ENCODE results near the gene SPAG6. TPM values are rescaled to one million over a fixed set of nuclear protein-coding genes. Genes with fewer than 3 reads are reported as not detected.

The SPAG6 gene
- total RNA-seq, 4 donors from 2014 or later: 0.64 to 0.75 TPM; not detected in 2

GRCh38 chr10:22323538-22324305 is 21.6 kb upstream of the SPAG6 start:
- TF ChIP-seq POLR2A (IDR thresholded peaks at IDR 0.05): no peak
- TF ChIP-seq, protein P1, sequence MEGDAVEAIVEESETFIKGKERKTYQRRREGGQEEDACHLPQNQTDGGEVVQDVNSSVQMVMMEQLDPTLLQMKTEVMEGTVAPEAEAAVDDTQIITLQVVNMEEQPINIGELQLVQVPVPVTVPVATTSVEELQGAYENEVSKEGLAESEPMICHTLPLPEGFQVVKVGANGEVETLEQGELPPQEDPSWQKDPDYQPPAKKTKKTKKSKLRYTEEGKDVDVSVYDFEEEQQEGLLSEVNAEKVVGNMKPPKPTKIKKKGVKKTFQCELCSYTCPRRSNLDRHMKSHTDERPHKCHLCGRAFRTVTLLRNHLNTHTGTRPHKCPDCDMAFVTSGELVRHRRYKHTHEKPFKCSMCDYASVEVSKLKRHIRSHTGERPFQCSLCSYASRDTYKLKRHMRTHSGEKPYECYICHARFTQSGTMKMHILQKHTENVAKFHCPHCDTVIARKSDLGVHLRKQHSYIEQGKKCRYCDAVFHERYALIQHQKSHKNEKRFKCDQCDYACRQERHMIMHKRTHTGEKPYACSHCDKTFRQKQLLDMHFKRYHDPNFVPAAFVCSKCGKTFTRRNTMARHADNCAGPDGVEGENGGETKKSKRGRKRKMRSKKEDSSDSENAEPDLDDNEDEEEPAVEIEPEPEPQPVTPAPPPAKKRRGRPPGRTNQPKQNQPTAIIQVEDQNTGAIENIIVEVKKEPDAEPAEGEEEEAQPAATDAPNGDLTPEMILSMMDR (IDR thresholded peaks at IDR 0.05): no peak
- WGBS, 2 donors: 88 to 92% methylated on average over 5 of the region's 5 CpGs
- intact Hi-C loops (cut with DNase I; ENCODE audit: low total_unique reads): loop anchor here (2.0 to 10.0 kb wide), 3 partner anchors 71 to 1029 kb away; no protein-coding TSS in a partner anchor
- no peak overlapping the region for H3K4me3 ChIP-seq (ENCODE audit: low read depth, poor library complexity, severe bottlenecking)
- no peak for DNase-seq (ENCODE audit: low spot score in 2 of 2)

GRCh38 chr10:22324413-22324812 is 20.9 kb upstream of the SPAG6 start:
- no peak for TF ChIP-seq POLR2A (IDR thresholded peaks at IDR 0.05)
- TF ChIP-seq, protein P1 (IDR thresholded peaks at IDR 0.05): no peak
- intact Hi-C loops (cut with DNase I; ENCODE audit: low total_unique reads): loop anchor here (5.0 to 10.0 kb wide), 2 partner anchors 72 to 1030 kb away; no protein-coding TSS in a partner anchor
- H3K4me3 ChIP-seq (ENCODE audit: low read depth, poor library complexity, severe bottlenecking): no peak overlapping the region
- no peak for DNase-seq (ENCODE audit: low spot score in 2 of 2)
- WGBS, 2 donors: 82 to 91% methylated on average over 4 of the region's 4 CpGs

- WGBS, 2 donors: 5 to 8% methylated on average over 9 of the region's 9 CpGs
- intact Hi-C loops (cut with DNase I; ENCODE audit: low total_unique reads): loop anchor here (5.0 to 10.0 kb wide), 3 partner anchors 73 to 1030 kb away; no protein-coding TSS in a partner anchor
- DNase-seq (ENCODE audit: low spot score in 2 of 2): no peak
- peak overlapping the region; percentile 28 for H3K4me3 ChIP-seq (ENCODE audit: low read depth, poor library complexity, severe bottlenecking)
- no peak for TF ChIP-seq POLR2A (IDR thresholded peaks at IDR 0.05)
- TF ChIP-seq, protein P1 (IDR thresholded peaks at IDR 0.05): no peak
These were observed 20.4 kb upstream of the SPAG6 start for GRCh38 chr10:22324893-22325271.

DNA sequence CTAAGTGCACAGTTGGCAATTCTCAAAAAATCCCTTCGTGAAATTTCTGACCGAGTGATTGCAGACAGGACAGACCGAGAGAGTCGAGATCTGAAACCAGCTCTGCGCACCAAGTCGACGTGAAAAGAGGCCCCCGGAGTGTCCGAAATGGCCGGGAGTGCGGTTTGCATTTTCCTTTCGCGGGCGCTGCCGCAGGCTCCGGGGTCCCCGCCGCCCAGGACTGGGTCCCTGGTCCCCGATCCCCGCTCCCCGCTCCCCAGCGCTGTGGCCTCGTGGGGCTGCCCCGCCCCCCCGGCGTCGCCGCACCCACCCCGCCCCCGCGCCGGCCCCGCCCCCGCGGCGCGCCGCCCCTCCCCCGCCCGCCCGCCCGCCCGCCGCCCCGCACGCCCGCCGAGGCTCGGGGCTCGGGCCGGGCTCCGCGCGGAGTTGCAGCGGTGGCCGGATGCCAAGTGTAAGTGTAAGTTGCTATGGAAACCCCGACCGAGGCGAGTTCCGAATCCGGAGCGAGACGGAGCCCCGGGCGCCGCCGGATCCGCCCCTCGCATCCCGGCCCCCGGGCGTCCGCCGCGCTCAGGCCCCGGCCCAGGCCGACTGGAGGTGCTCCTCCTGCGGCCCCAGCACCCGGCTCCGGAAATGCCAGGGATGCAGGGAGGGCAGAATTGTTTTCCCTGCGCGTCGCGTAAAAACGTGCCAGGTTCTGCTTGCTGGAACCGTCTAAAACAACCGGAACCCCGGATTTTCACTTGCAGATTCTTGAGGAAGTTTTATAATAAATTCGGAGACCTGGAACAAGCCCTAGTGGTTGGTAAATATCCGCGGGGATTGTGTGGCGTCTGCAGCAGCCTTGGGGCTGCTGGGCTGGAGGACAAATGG is 19.8 kb upstream of the SPAG6 start:
- intact Hi-C loops (cut with DNase I; ENCODE audit: low total_unique reads): loop anchor here (5.0 to 10.0 kb wide), 2 partner anchors 107 to 1031 kb away; no protein-coding TSS in a partner anchor
- WGBS, 2 donors: 1% methylated on average over 25 to 47 of the region's 92 CpGs
- DNase-seq (ENCODE audit: low spot score in 2 of 2): peak; percentile 57 to 93
- TF ChIP-seq, protein P1 (IDR thresholded peaks at IDR 0.05): no peak
- TF ChIP-seq POLR2A (IDR thresholded peaks at IDR 0.05): no peak
- H3K4me3 ChIP-seq (ENCODE audit: low read depth, poor library complexity, severe bottlenecking): peak overlapping the region; percentile 40

GRCh38 chr10:22326145-22326702 is 19.1 kb upstream of the SPAG6 start:
- TF ChIP-seq, protein P1 (IDR thresholded peaks at IDR 0.05): no peak
- TF ChIP-seq POLR2A (IDR thresholded peaks at IDR 0.05): no peak
- intact Hi-C loops (cut with DNase I; ENCODE audit: low total_unique reads): loop anchor here (5.0 to 10.0 kb wide), 2 partner anchors 106 to 1031 kb away; no protein-coding TSS in a partner anchor
- H3K4me3 ChIP-seq (ENCODE audit: low read depth, poor library complexity, severe bottlenecking): peak overlapping the region; percentile 40
- DNase-seq (ENCODE audit: low spot score in 2 of 2): no peak
- WGBS, 2 donors: 63 to 66% methylated on average over 8 of the region's 8 CpGs
